Prostate gland (tissue), 2 donors: ENCODE data around the gene KCNT2. TPM values are rescaled to one million over a fixed set of nuclear protein-coding genes. Genes with fewer than 3 reads are reported as not detected.

ENCODE experiments used
- DNase-seq: peaks from one replicate; pipeline ENCODE4 v3.0.0-alpha.2; 2019; ENCODE audit warnings: low spot score
- H3K27ac ChIP-seq, 2 donors: fragments of 200-600 bp; sonication (generic); 2 replicates each; pipeline ENCODE4 v1.5.1; 2017 to 2019
- H3K27me3 ChIP-seq: fragments of 200-600 bp; sonication (generic); replicated peaks from 2 replicates; pipeline ENCODE4 v1.5.1; 2019; ENCODE audit not compliant: insufficient read depth
- H3K36me3 ChIP-seq, 2 donors: fragments of 200-600 bp; sonication (generic); 1 replicate in 1 of 2; 2 replicates in 1 of 2; pipeline versions ENCODE4 v1.5.1 to v1.8.1; 2017 to 2019
- H3K4me1 ChIP-seq: fragments of 200-600 bp; sonication (generic); replicated peaks from 2 replicates; pipeline ENCODE4 v1.5.1; 2019
- H3K4me3 ChIP-seq, 2 donors: fragments of 200-600 bp; sonication (generic); 2 replicates each; pipeline ENCODE4 v1.5.1; 2017 to 2019
- H3K9me3 ChIP-seq: fragments of 200-600 bp; sonication (generic); 2 replicates; pipeline ENCODE4 v1.5.1; 2017
- CTCF ChIP-seq, 4 experiments: fragments of 200-600 bp in 2 of 4; fragments of 450-650 bp in 2 of 4; sonication (generic) in 2 of 4; IDR thresholded peaks; 1 replicate in 3 of 4; 2 replicates in 1 of 4; pipeline ENCODE4 v1.5.1; 2016 to 2019; ENCODE audit warnings: antibody characterized with exemption in 4 of 4, mild to moderate bottlenecking in 2 of 4, moderate library complexity in 2 of 4
- POLR2A ChIP-seq: fragments of 450-650 bp; IDR thresholded peaks from one replicate; pipeline ENCODE4 v1.6.1; 2016; ENCODE audit warnings: antibody characterized with exemption, mild to moderate bottlenecking
- POLR2AphosphoS5 ChIP-seq: sonication (generic); formaldehyde crosslinking; IDR thresholded peaks from one replicate; pipeline ENCODE4 v1.6.1; 2017; ENCODE audit warnings: antibody characterized with exemption
- WGBS: methylation state at CpG from one replicate; pipeline ENCODE4 v1.1.5; 2018; 5-methylcytosine and 5-hydroxymethylcytosine counted together
- intact Hi-C: fragments of 100-400 bp; cut with DNase I; formaldehyde crosslinking; loops from one replicate; pipeline ENCODE4 v1.14.2; 2022
- total RNA-seq, 2 donors: library from RNA; depleted of rRNA; stranded (reverse); fragments of >200 nt; gene quantifications; one replicate each; pipeline ENCODE4 v1.1.0, GENCODE V29; 2016

Gene KCNT2
- total RNA-seq, 2 donors from 2014 or later, result 1.2 to 1.9 TPM

GRCh38 chr1:196638466-196638865, 30.2 kb upstream of the KCNT2 start:
- 89% methylated on average over 2 of the region's 2 CpGs for WGBS
- no peak for DNase-seq
- Histone ChIP-seq H3K27me3 (no peaks in the 10 kb centered on the region), H3K36me3 (no peaks in the 10 kb centered on the region), H3K4me1 (no peaks in the 10 kb centered on the region), H3K27ac (no peak overlapping the region), H3K4me3 (no peak overlapping the region), H3K9me3 (no peaks in the 10 kb centered on the region)
- intact Hi-C loops, result no loop called here
- TF ChIP-seq POLR2AphosphoS5 (no peak), POLR2A (no peak), CTCF (IDR thresholded peaks at IDR 0.05) (no peak)

GRCh38 chr1:196637606-196638005, 29.4 kb upstream of the KCNT2 start:
- H3K27me3 ChIP-seq, result no peaks in the 10 kb centered on the region
- DNase-seq, result no peak
- 91% methylated on average over 6 of the region's 6 CpGs for WGBS
- no peaks in the 10 kb centered on the region for H3K9me3 ChIP-seq
- H3K4me1 ChIP-seq, result no peaks in the 10 kb centered on the region
- intact Hi-C loops, result no loop called here
- no peaks in the 10 kb centered on the region for H3K36me3 ChIP-seq
- H3K4me3 ChIP-seq, result no peak overlapping the region
- no peak overlapping the region for H3K27ac ChIP-seq
- TF ChIP-seq POLR2AphosphoS5, result no peak
- no peak for TF ChIP-seq POLR2A
- no peak for TF ChIP-seq CTCF (IDR thresholded peaks at IDR 0.05)

- H3K4me3 ChIP-seq, result no peak overlapping the region
- no peaks in the 10 kb centered on the region for H3K9me3 ChIP-seq
- DNase-seq, result no peak
- no peak overlapping the region for H3K27ac ChIP-seq
- TF ChIP-seq CTCF (IDR thresholded peaks at IDR 0.05) (no peak), POLR2AphosphoS5 (no peak), POLR2A (no peak)
- no peaks in the 10 kb centered on the region for H3K4me1 ChIP-seq
- H3K27me3 ChIP-seq, result no peaks in the 10 kb centered on the region
- 98% methylated on average over 3 of the region's 3 CpGs for WGBS
- intact Hi-C loops, result no loop called here
- H3K36me3 ChIP-seq, result no peaks in the 10 kb centered on the region
Observed at GRCh38 chr1:196628838-196629237, 20.6 kb upstream of the KCNT2 start.

GRCh38 chr1:196623079-196623478, 14.8 kb upstream of the KCNT2 start:
- TF ChIP-seq POLR2A (no peak), POLR2AphosphoS5 (no peak), CTCF (IDR thresholded peaks at IDR 0.05) (no peak)
- no peak for DNase-seq
- intact Hi-C loops, result no loop called here
- Histone ChIP-seq H3K36me3 (no peaks in the 10 kb centered on the region), H3K4me3 (no peak overlapping the region), H3K27me3 (no peaks in the 10 kb centered on the region), H3K4me1 (no peaks in the 10 kb centered on the region), H3K27ac (no peak overlapping the region), H3K9me3 (no peaks in the 10 kb centered on the region)
- 83% methylated on average over 1 of the region's 1 CpG for WGBS

- TF ChIP-seq CTCF (IDR thresholded peaks at IDR 0.05) (no peak), POLR2A (no peak), POLR2AphosphoS5 (no peak)
- intact Hi-C loops, result no loop called here
- Histone ChIP-seq H3K27me3 (no peaks in the 10 kb centered on the region), H3K9me3 (no peaks in the 10 kb centered on the region), H3K36me3 (no peaks in the 10 kb centered on the region), H3K4me1 (no peaks in the 10 kb centered on the region), H3K27ac (no peak overlapping the region), H3K4me3 (no peak overlapping the region)
- WGBS, result 99% methylated on average over 2 of the region's 2 CpGs
- DNase-seq, result no peak
Observed at GRCh38 chr1:196619721-196620120, 11.5 kb upstream of the KCNT2 start.
